GM12878 (cell line): ENCODE results near the gene LMAN1L. TPM values are rescaled to one million over a fixed set of nuclear protein-coding genes. Genes with fewer than 3 reads are reported as not detected.

ENCODE experiments used
- ATAC-seq: fragments of 200-7000 bp; cut with Tn5 transposase; 3 replicates; pipeline ENCODE4 v1.9.1; 2020; ENCODE audit warnings: mild to moderate bottlenecking, moderate library complexity
- BruUV-seq: library from RNA; stranded (reverse); fragments of 400-500 nt; replicated peaks from 2 replicates; lab custom pipeline; 2021; lab: Mats Ljungman, UMichigan
- CTCF ChIA-PET: fragments of 300-600 bp; sonication (Branson Sonifier 250); formaldehyde crosslinking; extraction: SDS; loops from one replicate; lab custom pipeline; 2021; ENCODE audit warnings: inconsistent platforms; lab: Yijun Ruan, JAX
- POLR2A ChIA-PET: fragments of 350-600 bp; formaldehyde crosslinking; extraction: SDS; loops from one replicate; lab custom pipeline; 2021; ENCODE audit warnings: inconsistent platforms; lab: Charles Lee
- RAD21 ChIA-PET: fragments of 300-600 bp; sonication (Branson Sonifier 250); formaldehyde crosslinking; loops from one replicate; lab custom pipeline; 2023; ENCODE audit warnings: antibody characterized with exemption; ENCODE audit not compliant: unreplicated experiment; lab: Charles Lee
- SMC1A ChIA-PET: fragments of 300-600 bp; sonication (Branson Sonifier 250); formaldehyde crosslinking; loops from one replicate; lab custom pipeline; 2023; ENCODE audit not compliant: unreplicated experiment, uncharacterized antibody; lab: Charles Lee
- DNase-seq: peaks from one replicate; pipeline ENCODE4 v3.0.0-alpha.2; 2011; ENCODE audit warnings: low read depth, low spot score
- FAIRE-seq: peaks from 3 replicates; lab custom pipeline; 2011; peaks lifted over from hg19 to GRCh38; lab: Jason Lieb, UNC
- H2AFZ ChIP-seq: 2 replicates; pipeline ENCODE4 v1.6.0; 2011; ENCODE audit warnings: low read depth, low read length, control low read depth; ENCODE audit not compliant: control insufficient read depth
- H3K27ac ChIP-seq: 2 replicates; pipeline ENCODE4 v1.5.1; 2011; ENCODE audit warnings: control low read depth; ENCODE audit not compliant: control insufficient read depth, insufficient read depth
- H3K27me3 ChIP-seq, 2 experiments: replicated peaks in 1 of 2; 2 replicates each; pipeline versions ENCODE4 v1.6.0 to v1.6.1; 2011; ENCODE audit warnings: low read length in 1 of 2; ENCODE audit not compliant: control insufficient read depth in 2 of 2, insufficient read depth in 2 of 2
- H3K36me3 ChIP-seq, 2 experiments: 2 replicates each; pipeline ENCODE4 v1.5.1; 2011; ENCODE audit warnings: low read length in 1 of 2; ENCODE audit not compliant: control insufficient read depth in 2 of 2, insufficient read depth in 2 of 2
- H3K4me1 ChIP-seq: 2 replicates; pipeline ENCODE4 v1.6.1; 2011; ENCODE audit warnings: mild to moderate bottlenecking, low read length, moderate library complexity, mixed read lengths; ENCODE audit not compliant: control insufficient read depth, insufficient read depth
- H3K4me2 ChIP-seq: 2 replicates; pipeline ENCODE4 v1.6.0; 2011; ENCODE audit warnings: control low read depth; ENCODE audit not compliant: control insufficient read depth, insufficient read depth
- H3K4me3 ChIP-seq: fragments of 200-600 bp; sonication (generic); 2 replicates; pipeline ENCODE4 v1.5.1; 2016
- H3K79me2 ChIP-seq: 2 replicates; pipeline ENCODE4 v1.6.0; 2011; ENCODE audit warnings: low read length; ENCODE audit not compliant: control insufficient read depth, insufficient read depth
- H3K9ac ChIP-seq: 2 replicates; pipeline ENCODE4 v1.8.0; 2011; ENCODE audit warnings: low read length, control low read depth, mixed read lengths; ENCODE audit not compliant: control insufficient read depth, insufficient read depth
- H3K9me3 ChIP-seq: replicated peaks from 3 replicates; pipeline ENCODE4 v1.5.1; 2011; ENCODE audit warnings: mild to moderate bottlenecking, low read length; ENCODE audit not compliant: control insufficient read depth, insufficient read depth
- H4K20me1 ChIP-seq: 2 replicates; pipeline ENCODE4 v1.6.0; 2011; ENCODE audit not compliant: control insufficient read depth, insufficient read depth
- ASH2L ChIP-seq: fragments of 300-600, 200-600 bp; sonication (generic); IDR thresholded peaks from 2 replicates; pipeline ENCODE4 v1.6.1; 2017; ENCODE audit warnings: low read depth, mild to moderate bottlenecking, borderline replicate concordance
- BACH1 ChIP-seq: fragments of 450-650 bp; IDR thresholded peaks from 2 replicates; pipeline ENCODE4 v1.6.1; 2017; ENCODE audit warnings: mild to moderate bottlenecking, borderline replicate concordance
- CHD2 ChIP-seq: IDR thresholded peaks from 2 replicates; pipeline ENCODE4 v1.6.1; 2011; ENCODE audit warnings: low read depth, low read length, improper control_type of control experiment, borderline replicate concordance
- CTCF ChIP-seq, 3 experiments: IDR thresholded peaks in 2 of 3; conservative IDR thresholded peaks in 1 of 3; 2 replicates each; pipeline ENCODE4 v1.5.1; 2011; ENCODE audit warnings: low read depth in 3 of 3, low read length in 3 of 3, mild to moderate bottlenecking in 3 of 3, control low read depth in 2 of 3, moderate library complexity in 2 of 3, inconsistent platforms in 1 of 3, mixed read lengths in 1 of 3; ENCODE audit not compliant: control insufficient read depth in 2 of 3, insufficient read depth in 1 of 3; ENCODE audit errors: extremely low read depth in 1 of 3
- ETV6 ChIP-seq, 2 experiments: fragments of 450-650 bp in 1 of 2; IDR thresholded peaks in 1 of 2; conservative IDR thresholded peaks in 1 of 2; 2 replicates each; pipeline ENCODE4 v1.6.1; 2014; ENCODE audit warnings: antibody characterized with exemption in 1 of 2, borderline replicate concordance in 1 of 2, low read depth in 1 of 2, mild to moderate bottlenecking in 1 of 2, moderate library complexity in 1 of 2
- HSF1 ChIP-seq: fragments of 150-350 bp; IDR thresholded peaks from 2 replicates; pipeline ENCODE4 v1.6.1; 2014; ENCODE audit warnings: mild to moderate bottlenecking, low read depth, low read length
- KLF5 ChIP-seq: fragments of 450-650 bp; IDR thresholded peaks from 2 replicates; pipeline ENCODE4 v1.6.1; 2014; ENCODE audit warnings: mild to moderate bottlenecking; ENCODE audit not compliant: partially characterized antibody
- MTA2 ChIP-seq: fragments of 450-650 bp; IDR thresholded peaks from 2 replicates; pipeline ENCODE4 v1.6.1; 2016; ENCODE audit warnings: low read depth, mild to moderate bottlenecking, moderate library complexity
- POU2F2 ChIP-seq: IDR thresholded peaks from 3 replicates; pipeline ENCODE4 v1.6.1; 2011; ENCODE audit warnings: low read depth, mild to moderate bottlenecking, low read length, borderline replicate concordance
- SUZ12 ChIP-seq: fragments of 200-600 bp; sonication (generic); IDR thresholded peaks from one replicate; pipeline ENCODE4 v1.6.1; 2018; ENCODE audit warnings: antibody characterized with exemption, mild to moderate bottlenecking; ENCODE audit not compliant: unreplicated experiment
- WRNIP1 ChIP-seq: IDR thresholded peaks from 2 replicates; pipeline ENCODE4 v1.6.1; 2011; ENCODE audit warnings: low read depth, low read length, improper control_type of control experiment, borderline replicate concordance
- ZBTB40 ChIP-seq: fragments of 450-650 bp; IDR thresholded peaks from 2 replicates; pipeline ENCODE4 v1.6.1; 2016; ENCODE audit warnings: mild to moderate bottlenecking, moderate library complexity, borderline replicate concordance
- WGBS: methylation state at CpG from one replicate; pipeline ENCODE4 v1.1.6; 2016; ENCODE audit warnings: low lambda C conversion rate; ENCODE audit not compliant: insufficient replicate concordance, insufficient coverage; ENCODE audit errors: missing lambda C conversion rate; 5-methylcytosine and 5-hydroxymethylcytosine counted together
- in situ Hi-C: fragments of 300-500 bp; cut with MboI; formaldehyde crosslinking; loops from 9 replicates; pipeline ENCODE4 v1.14.3; 2018; ENCODE audit warnings: mixed read lengths
- intact Hi-C: fragments of 100-400 bp; cut with micrococcal nuclease; formaldehyde crosslinking; loops from one replicate; pipeline ENCODE4 v1.14.2; 2022; ENCODE audit not compliant: unreplicated experiment
- polyA plus RNA-seq, 11 experiments: library from polyadenylated mRNA; depleted of rRNA in 4 of 11; unstranded in 6 of 11; stranded (reverse) in 5 of 11; fragments of >200 nt; fragmentation: Nextera tagmentation in 4 of 11; fragmentation: Illumina TruSeq in 1 of 11; extraction: Ambion mirVana in 4 of 11; extraction: Trizol in 1 of 11; gene quantifications; 1 replicate in 1 of 11; 2 replicates in 10 of 11; pipeline versions ENCODE4 v1.2.1 to v1.2.3, GENCODE V29; 2011 to 2016; ENCODE audit warnings: inconsistent platforms in 2 of 11, missing spikeins in 2 of 11, low read depth in 1 of 11
- total RNA-seq, 4 experiments: library from RNA; depleted of rRNA in 3 of 4; stranded (reverse); fragments of >200 nt in 3 of 4; fragmentation: Illumina TruSeq in 1 of 4; extraction: Trizol in 1 of 4; gene quantifications; 2 replicates each; pipeline versions ENCODE4 v1.2.1 to v1.2.3, GENCODE V29; 2013 to 2021

The LMAN1L gene
- total and polyA plus RNA-seq, 10 of the 15 experiments (the other 5 are each of a cell fraction or from before 2014, with no cell fraction given), result not detected

GRCh38 chr15:74857671-74858368, 45.2 kb downstream of the LMAN1L start (continued):
- TF ChIP-seq ZBTB40 (no peak), MTA2 (peak; percentile 27; the same call in 1 of the 2 replicates)

GRCh38 chr15:74858369-74858740, 45.7 kb downstream of the LMAN1L start:
- ChIA-PET CTCF (interaction anchor here (0.6 to 5.9 kb wide), 14 partner anchors 10 to 137 kb away, joined by 3 to 76 read pairs (median 4); partner anchors contain the start of gene SCAMP5), POLR2A (interaction anchor here (0.6 to 5.8 kb wide), 11 partner anchors 10 to 314 kb away, joined by 3 to 80 read pairs (median 4); partner anchors contain the start of genes COX5A and SCAMP2), SMC1A (interaction anchor here (0.7 to 7.5 kb wide), 14 partner anchors 10 to 313 kb away, joined by 3 to 120 read pairs (median 6); partner anchors contain the start of genes FAM219B and MPI), RAD21 (interaction anchor here (0.7 to 5.6 kb wide), 11 partner anchors 11 to 92 kb away, joined by 3 to 57 read pairs (median 4); partner anchors contain the start of genes FAM219B and ULK3)
- Histone ChIP-seq H3K4me1 (peaks cover 46% of the 10 kb centered on the region), H2AFZ (no peak overlapping the region), H3K9me3 (no peaks in the 10 kb centered on the region), H3K27me3 (no peaks in the 10 kb centered on the region), H3K9ac (peak overlapping the region; percentile 0; the same call in 1 of the 2 replicates), H3K27ac (peak overlapping the region; percentile 80), H3K79me2 (peaks cover 41% of the 10 kb centered on the region), H4K20me1 (peaks cover 3% of the 10 kb centered on the region; the same call in 1 of the 2 replicates), H3K4me2 (peak overlapping the region; percentile 90), H3K4me3 (peak overlapping the region; percentile 7; the same call in 1 of the 2 replicates), H3K36me3 (peaks cover under 1 to 2% of the 10 kb centered on the region in 2 experiments; a peak in 3 of 4 replicates)
- no TSS peak for BruUV-seq
- FAIRE-seq (no peak), ATAC-seq (no peak), DNase-seq (no peak)
- intact Hi-C loops (loop anchor here (5.0 kb wide), 1 partner anchor 44 kb away; no protein-coding TSS in a partner anchor), in situ Hi-C loops (no loop called here)
- WGBS, result 38% methylated on average over 4 of the region's 4 CpGs
- TF ChIP-seq CHD2 (no peak), BACH1 (no peak), WRNIP1 (no peak), ASH2L (no peak), KLF5 (no peak), ETV6 (conservative IDR thresholded peaks at IDR 0.05 in 1 of 2, IDR thresholded peaks at IDR 0.05 in 1 of 2; ENCODE audit: borderline replicate concordance in 1 of 2, low read depth in 1 of 2) (no peak), POU2F2 (no peak), SUZ12 (no peak), HSF1 (no peak), CTCF (IDR thresholded peaks at IDR 0.05 in 2 of 3, conservative IDR thresholded peaks at IDR 0.05 in 1 of 3; ENCODE audit: control insufficient read depth in 2 of 3, extremely low read depth in 1 of 3, insufficient read depth in 1 of 3, low read depth in 3 of 3, low read length in 3 of 3) (no peak)
